HFF-Myc (cell line): ENCODE results near the gene TENT4B.
"Not testable (repeated sequence)": the region's sequence is repeated elsewhere in the genome, so short reads cannot be mapped to it uniquely, and the experiment has no call there.

Experiments used
- DNase-seq: peaks from one replicate; pipeline ENCODE4 v3.0.0-alpha.2; 2011; ENCODE audit warnings: low read depth; ENCODE audit errors: extremely low read depth
- H3K4me3 ChIP-seq: replicated peaks from 2 replicates; pipeline ENCODE4 v1.5.1; 2011; ENCODE audit warnings: low read depth, mild to moderate bottlenecking, control low read depth, low read length
- CTCF ChIP-seq: IDR thresholded peaks from 2 replicates; pipeline ENCODE4 v1.5.1; 2012; ENCODE audit warnings: mild to moderate bottlenecking, low read depth, low read length, control low read depth; ENCODE audit errors: missing control alignments

Gene TENT4B

GRCh38 chr16:50123417-50123816, 29.7 kb upstream of the TENT4B start:
- TF ChIP-seq CTCF, result no peak
- no peak overlapping the region for H3K4me3 ChIP-seq

GRCh38 chr16:50124769-50125168, 28.3 kb upstream of the TENT4B start:
- DNase-seq, result no peak
- no peak for TF ChIP-seq CTCF
- no peak overlapping the region for H3K4me3 ChIP-seq

More at GRCh38 chr16:50123417-50123816, 29.7 kb upstream of the TENT4B start:
- DNase-seq, result no peak

GRCh38 chr16:50126183-50126582, 26.9 kb upstream of the TENT4B start:
- TF ChIP-seq CTCF, result no peak
- DNase-seq, result no peak
- no peak overlapping the region for H3K4me3 ChIP-seq

GRCh38 chr16:50132571-50132970, 20.5 kb upstream of the TENT4B start:
- not testable (repeated sequence) for H3K4me3 ChIP-seq, DNase-seq

- no peak for DNase-seq
- TF ChIP-seq CTCF, result no peak
- H3K4me3 ChIP-seq, result no peak overlapping the region
These were observed 19.9 kb upstream of the TENT4B start for GRCh38 chr16:50133214-50133613.

GRCh38 chr16:50136399-50136798, 16.7 kb upstream of the TENT4B start:
- DNase-seq, result no peak
- TF ChIP-seq CTCF, result no peak
- no peak overlapping the region for H3K4me3 ChIP-seq

GRCh38 chr16:50137268-50137667, 15.8 kb upstream of the TENT4B start:
- no peak overlapping the region for H3K4me3 ChIP-seq
- no peak for TF ChIP-seq CTCF
- DNase-seq, result no peak
